ENCODE measurements around the gene OR2H1. TPM values are rescaled to one million over a fixed set of nuclear protein-coding genes. Genes with fewer than 3 reads are reported as not detected.
"Not testable (repeated sequence)": the region's sequence is repeated elsewhere in the genome, so short reads cannot be mapped to it uniquely, and the experiment has no call there.

OR2H1 gene
- polyA plus RNA-seq, 1 donor (not counting 4 experiments of a cell fraction or from before 2014, with no cell fraction given), result not detected

GRCh38 chr6:29439006-29439405, 17.9 kb upstream of the OR2H1 start, which contains the start of gene OR10C1:
Gene OR10C1 (plus strand): TSS chr6:29439306. CDS start chr6:29440016, 710 bp downstream.
- Histone ChIP-seq H3K9me1 (ENCODE audit: control insufficient read depth, extremely low read depth, insufficient read depth, low read length) (no peaks in the 10 kb centered on the region), H3K27me3 (ENCODE audit: control insufficient read depth, extremely low read depth, insufficient read depth, low read length) (no peaks in the 10 kb centered on the region), H3K36me3 (ENCODE audit: control insufficient read depth in 2 of 2, extremely low read depth in 1 of 2, insufficient read depth in 2 of 2, low read length in 2 of 2) (no peaks in the 10 kb centered on the region), H3K9ac (ENCODE audit: control insufficient read depth, extremely low read depth, insufficient read depth, low read length) (no peak within 1 kb of the TSS), H3K4me1 (ENCODE audit: control insufficient read depth, extremely low read depth, insufficient read depth, low read length) (no peaks in the 10 kb centered on the region), H3K4me2 (ENCODE audit: control insufficient read depth, extremely low read depth, insufficient read depth, low read depth, low read length) (no peak within 1 kb of the TSS), H3K4me3 (ENCODE audit: control insufficient read depth in 2 of 3, extremely low read depth in 1 of 3, insufficient read depth in 2 of 3, low read depth in 1 of 3, low read length in 3 of 3) (no peak within 1 kb of the TSS), H3K79me2 (ENCODE audit: control insufficient read depth, insufficient read depth, low read length) (no peaks in the 10 kb centered on the region), H4K20me1 (ENCODE audit: control insufficient read depth, extremely low read depth, insufficient read depth, low read length) (no peaks in the 10 kb centered on the region), H3K27ac (ENCODE audit: control insufficient read depth, insufficient read depth, low read length) (no peak within 1 kb of the TSS), H3K9me3 (ENCODE audit: control insufficient read depth, low read depth, low read length) (no peaks in the 10 kb centered on the region), H2AFZ (ENCODE audit: control insufficient read depth, low read length) (no peak within 1 kb of the TSS)
- dilution Hi-C loops (cut with MboI; ENCODE audit: extremely low pct_ligation_motif_present, low sequenced_read_pairs), result no loop called here
- DNase-seq (ENCODE audit: low read depth, low spot score), result no peak
- TF ChIP-seq CTCF (optimal IDR thresholded peaks at IDR 0.05 in 1 of 3, IDR thresholded peaks at IDR 0.05 in 1 of 3, conservative IDR thresholded peaks at IDR 0.05 in 1 of 3; ENCODE audit: extremely low read depth in 1 of 3, insufficient read depth in 2 of 3, low read length in 3 of 3), result no peak
- no peak for FAIRE-seq

- Histone ChIP-seq H4K20me1 (ENCODE audit: control insufficient read depth, extremely low read depth, insufficient read depth, low read length) (no peaks in the 10 kb centered on the region), H3K9me3 (ENCODE audit: control insufficient read depth, low read depth, low read length) (no peaks in the 10 kb centered on the region), H3K36me3 (ENCODE audit: control insufficient read depth in 2 of 2, extremely low read depth in 1 of 2, insufficient read depth in 2 of 2, low read length in 2 of 2) (no peaks in the 10 kb centered on the region), H3K79me2 (ENCODE audit: control insufficient read depth, insufficient read depth, low read length) (no peaks in the 10 kb centered on the region), H3K4me2 (ENCODE audit: control insufficient read depth, extremely low read depth, insufficient read depth, low read depth, low read length) (no peak overlapping the region), H3K27me3 (ENCODE audit: control insufficient read depth, extremely low read depth, insufficient read depth, low read length) (no peaks in the 10 kb centered on the region), H2AFZ (ENCODE audit: control insufficient read depth, low read length) (no peak overlapping the region), H3K27ac (ENCODE audit: control insufficient read depth, insufficient read depth, low read length) (no peak overlapping the region), H3K4me1 (ENCODE audit: control insufficient read depth, extremely low read depth, insufficient read depth, low read length) (peaks cover 5% of the 10 kb centered on the region), H3K4me3 (ENCODE audit: control insufficient read depth in 2 of 3, extremely low read depth in 1 of 3, insufficient read depth in 2 of 3, low read depth in 1 of 3, low read length in 3 of 3) (no peak overlapping the region), H3K9ac (ENCODE audit: control insufficient read depth, extremely low read depth, insufficient read depth, low read length) (no peak overlapping the region), H3K9me1 (ENCODE audit: control insufficient read depth, extremely low read depth, insufficient read depth, low read length) (no peaks in the 10 kb centered on the region)
- FAIRE-seq, result no peak
- TF ChIP-seq CTCF (optimal IDR thresholded peaks at IDR 0.05 in 1 of 3, IDR thresholded peaks at IDR 0.05 in 1 of 3, conservative IDR thresholded peaks at IDR 0.05 in 1 of 3; ENCODE audit: extremely low read depth in 1 of 3, insufficient read depth in 2 of 3, low read length in 3 of 3) (no peak), EZH2 (IDR thresholded peaks at IDR 0.05; ENCODE audit: low read length) (no peak)
- DNase-seq (ENCODE audit: low read depth, low spot score), result no peak
- dilution Hi-C loops (cut with MboI; ENCODE audit: extremely low pct_ligation_motif_present, low sequenced_read_pairs), result no loop called here
These were observed 14.2 kb upstream of the OR2H1 start for GRCh38 chr6:29442719-29443118.

DNA sequence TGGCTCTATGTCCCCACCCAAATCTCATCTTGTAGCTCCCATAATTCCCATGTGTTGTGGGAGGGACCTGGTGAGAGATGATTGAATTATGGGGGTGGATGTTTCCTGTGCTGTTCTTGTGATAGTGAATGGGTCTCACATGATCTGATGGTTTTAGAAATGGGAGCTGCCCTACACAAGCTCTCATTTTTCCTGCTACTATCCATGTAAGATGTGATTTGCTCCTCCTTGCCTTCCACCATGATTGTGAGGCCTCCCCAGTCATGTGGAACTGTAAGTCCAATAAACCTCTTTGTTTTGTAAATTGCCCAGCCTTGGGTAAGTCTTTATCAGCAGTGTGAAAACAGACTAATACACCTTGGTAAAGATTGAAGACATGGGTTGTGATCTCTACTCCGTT, 12.9 kb upstream of the OR2H1 start:
- H3K4me1 ChIP-seq (ENCODE audit: control insufficient read depth, extremely low read depth, insufficient read depth, low read length); H3K27ac ChIP-seq (ENCODE audit: control insufficient read depth, insufficient read depth, low read length); H2AFZ ChIP-seq (ENCODE audit: control insufficient read depth, low read length); H3K9me1 ChIP-seq (ENCODE audit: control insufficient read depth, extremely low read depth, insufficient read depth, low read length); H3K9me3 ChIP-seq (ENCODE audit: control insufficient read depth, low read depth, low read length); DNase-seq (ENCODE audit: low read depth, low spot score); H3K4me2 ChIP-seq (ENCODE audit: control insufficient read depth, extremely low read depth, insufficient read depth, low read depth, low read length); H3K27me3 ChIP-seq (ENCODE audit: control insufficient read depth, extremely low read depth, insufficient read depth, low read length); H3K36me3 ChIP-seq (ENCODE audit: control insufficient read depth in 2 of 2, extremely low read depth in 1 of 2, insufficient read depth in 2 of 2, low read length in 2 of 2); FAIRE-seq; H3K9ac ChIP-seq (ENCODE audit: control insufficient read depth, extremely low read depth, insufficient read depth, low read length); H3K4me3 ChIP-seq (ENCODE audit: control insufficient read depth in 2 of 3, extremely low read depth in 1 of 3, insufficient read depth in 2 of 3, low read depth in 1 of 3, low read length in 3 of 3); H3K79me2 ChIP-seq (ENCODE audit: control insufficient read depth, insufficient read depth, low read length); H4K20me1 ChIP-seq (ENCODE audit: control insufficient read depth, extremely low read depth, insufficient read depth, low read length); dilution Hi-C loops (cut with MboI; ENCODE audit: extremely low pct_ligation_motif_present, low sequenced_read_pairs): not testable (repeated sequence)

Measured in keratinocyte (primary cell).